Panc1 (cell line): Measurements from ENCODE around the gene CLCN6. TPM values are rescaled to one million over a fixed set of nuclear protein-coding genes. Genes with fewer than 3 reads are reported as not detected.

ENCODE experiments used
- ATAC-seq: fragments of 200-7000 bp; cut with Tn5 transposase; 2 replicates; pipeline ENCODE4 v1.9.1; 2020; ENCODE audit warnings: mild to moderate bottlenecking, moderate library complexity
- BruUV-seq: library from RNA; stranded (reverse); fragments of 400-500 nt; replicated peaks from 2 replicates; lab custom pipeline; 2021; lab: Mats Ljungman, UMichigan
- CTCF ChIA-PET: fragments of 300-600 bp; sonication (Branson Sonifier 250); formaldehyde crosslinking; loops from one replicate; lab custom pipeline; 2022; ENCODE audit warnings: antibody characterized with exemption; lab: Charles Lee
- POLR2A ChIA-PET: fragments of 300-600 bp; sonication (Branson Sonifier 250); formaldehyde crosslinking; loops from one replicate; lab custom pipeline; 2022; ENCODE audit warnings: antibody characterized with exemption; lab: Charles Lee
- DNase-seq: peaks from one replicate; pipeline ENCODE4 v3.0.0-alpha.2; 2010; ENCODE audit warnings: low read depth, low spot score
- H3K27ac ChIP-seq: 2 replicates; pipeline ENCODE4 v1.5.1; 2011; ENCODE audit warnings: mild to moderate bottlenecking, low read length, inconsistent platforms
- H3K27me3 ChIP-seq: fragments of 200-500 bp; sonication (Bioruptor generic); 2 replicates; pipeline ENCODE4 v1.6.0; 2014; ENCODE audit warnings: low read length, inconsistent platforms; ENCODE audit not compliant: control insufficient read depth, insufficient read depth
- H3K36me3 ChIP-seq: fragments of 200-500 bp; sonication (Bioruptor generic); 2 replicates; pipeline ENCODE4 v1.5.1; 2014; ENCODE audit warnings: inconsistent platforms, mild to moderate bottlenecking, low read length, moderate library complexity; ENCODE audit not compliant: control insufficient read depth, insufficient read depth
- H3K4me1 ChIP-seq: 2 replicates; pipeline ENCODE4 v1.5.1; 2011; ENCODE audit warnings: inconsistent platforms, mild to moderate bottlenecking, low read length, moderate library complexity; ENCODE audit not compliant: control insufficient read depth, insufficient read depth
- H3K4me3 ChIP-seq, 2 experiments: 2 replicates each; pipeline ENCODE4 v1.5.1; 2011 to 2012; ENCODE audit warnings: low read depth in 2 of 2, low read length in 2 of 2, mild to moderate bottlenecking in 2 of 2, inconsistent platforms in 1 of 2, moderate library complexity in 1 of 2
- H3K9me3 ChIP-seq: fragments of 200-500 bp; sonication (Bioruptor generic); 2 replicates; pipeline ENCODE4 v1.5.1; 2014; ENCODE audit warnings: low read depth, mild to moderate bottlenecking, inconsistent platforms, low read length, moderate library complexity; ENCODE audit not compliant: control insufficient read depth, insufficient read depth
- POLR2AphosphoS5 ChIP-seq: IDR thresholded peaks from 2 replicates; pipeline ENCODE4 v1.6.1; 2012; ENCODE audit warnings: mild to moderate bottlenecking, low read depth, low read length, moderate library complexity
- REST ChIP-seq, 2 experiments: IDR thresholded peaks; 2 replicates each; pipeline ENCODE4 v1.6.1; 2011 to 2012; ENCODE audit warnings: low read depth in 2 of 2, control low read depth in 1 of 2, low read length in 1 of 2, mild to moderate bottlenecking in 1 of 2, moderate library complexity in 1 of 2; ENCODE audit not compliant: insufficient read depth in 1 of 2
- SIN3A ChIP-seq: IDR thresholded peaks from 2 replicates; pipeline ENCODE4 v1.6.1; 2012; ENCODE audit warnings: low read depth, mild to moderate bottlenecking, low read length, moderate library complexity, borderline replicate concordance; ENCODE audit not compliant: insufficient read depth
- TCF7L2 ChIP-seq: IDR thresholded peaks from 2 replicates; pipeline ENCODE4 v1.6.1; 2011; ENCODE audit warnings: mild to moderate bottlenecking, low read depth, low read length, inconsistent platforms
- in situ Hi-C: cut with HindIII; loops from 2 replicates; pipeline ENCODE4 v1.10.0; 2016; ENCODE audit warnings: low sequenced_read_pairs, low pct_unique_long_range_greater_than_20kb
- intact Hi-C: fragments of 100-400 bp; cut with micrococcal nuclease; formaldehyde crosslinking; loops from one replicate; pipeline ENCODE4 v1.10.0; 2022; ENCODE audit not compliant: unreplicated experiment
- total RNA-seq: library from RNA; stranded (reverse); gene quantifications from one replicate; pipeline ENCODE4 v1.2.1, GENCODE V29; 2021; ENCODE audit not compliant: unreplicated experiment
- TF ChIP-seq, protein P1 (sequence below): fragments of 450-650 bp; IDR thresholded peaks from 2 replicates; pipeline ENCODE4 v1.5.1; 2017; ENCODE audit warnings: mild to moderate bottlenecking

The CLCN6 gene
- total RNA-seq, 1 experiment from 2014 or later = 23.6 TPM

DNA sequence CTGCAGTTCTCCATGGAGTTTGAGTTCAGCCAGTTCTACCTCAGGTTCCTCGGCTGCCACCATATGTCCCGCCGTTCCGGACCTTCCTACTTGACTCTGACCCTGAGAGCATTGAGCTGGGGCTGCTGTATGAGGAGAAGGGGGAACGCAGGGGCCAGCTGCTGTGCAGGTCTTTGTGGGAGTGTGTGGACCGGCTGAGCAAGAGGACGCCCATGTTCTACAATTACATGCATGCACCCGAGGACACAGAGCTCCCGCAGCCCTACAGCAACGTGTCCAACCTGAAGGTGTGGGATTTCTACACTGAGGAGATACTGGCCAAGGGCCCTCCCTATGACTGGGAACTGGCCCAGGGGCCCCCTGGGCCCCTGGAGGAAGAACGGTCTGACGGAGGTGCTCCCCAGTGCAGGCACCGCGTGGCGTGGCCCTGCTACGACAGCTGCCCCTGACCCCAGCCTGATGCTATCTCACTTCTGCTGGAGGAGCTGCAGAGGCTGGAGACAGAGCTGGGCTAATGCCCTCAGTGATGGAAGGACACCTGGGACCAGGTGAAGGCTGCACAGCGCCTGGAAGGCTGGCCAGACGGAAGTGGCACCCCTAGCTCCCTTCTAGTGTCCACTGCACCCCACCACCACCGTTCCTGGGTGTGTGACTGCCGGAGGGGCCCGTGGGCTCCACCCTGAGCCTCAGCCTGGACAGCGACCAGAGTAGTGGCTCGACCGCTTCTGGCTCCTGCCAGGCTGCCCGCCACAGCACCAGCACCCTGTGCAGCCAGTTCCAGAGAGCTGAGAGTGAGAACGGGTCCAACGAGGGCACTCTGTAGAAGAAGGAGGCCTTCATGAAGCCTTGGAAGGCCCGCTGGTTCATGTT, 73.6 kb downstream of the CLCN6 start:
- Histone ChIP-seq H3K36me3 (no peaks in the 10 kb centered on the region), H3K4me3 (no peak overlapping the region), H3K27ac (no peak overlapping the region), H3K9me3 (no peaks in the 10 kb centered on the region), H3K27me3 (no peaks in the 10 kb centered on the region; the same call in 1 of the 2 replicates), H3K4me1 (no peaks in the 10 kb centered on the region)
- no TSS peak for BruUV-seq
- no peak for ATAC-seq
- CTCF ChIA-PET = no interaction called here
- no peak for TF ChIP-seq POLR2AphosphoS5
- TF ChIP-seq SIN3A = no peak
- TF ChIP-seq TCF7L2 = no peak
- TF ChIP-seq, protein P1, sequence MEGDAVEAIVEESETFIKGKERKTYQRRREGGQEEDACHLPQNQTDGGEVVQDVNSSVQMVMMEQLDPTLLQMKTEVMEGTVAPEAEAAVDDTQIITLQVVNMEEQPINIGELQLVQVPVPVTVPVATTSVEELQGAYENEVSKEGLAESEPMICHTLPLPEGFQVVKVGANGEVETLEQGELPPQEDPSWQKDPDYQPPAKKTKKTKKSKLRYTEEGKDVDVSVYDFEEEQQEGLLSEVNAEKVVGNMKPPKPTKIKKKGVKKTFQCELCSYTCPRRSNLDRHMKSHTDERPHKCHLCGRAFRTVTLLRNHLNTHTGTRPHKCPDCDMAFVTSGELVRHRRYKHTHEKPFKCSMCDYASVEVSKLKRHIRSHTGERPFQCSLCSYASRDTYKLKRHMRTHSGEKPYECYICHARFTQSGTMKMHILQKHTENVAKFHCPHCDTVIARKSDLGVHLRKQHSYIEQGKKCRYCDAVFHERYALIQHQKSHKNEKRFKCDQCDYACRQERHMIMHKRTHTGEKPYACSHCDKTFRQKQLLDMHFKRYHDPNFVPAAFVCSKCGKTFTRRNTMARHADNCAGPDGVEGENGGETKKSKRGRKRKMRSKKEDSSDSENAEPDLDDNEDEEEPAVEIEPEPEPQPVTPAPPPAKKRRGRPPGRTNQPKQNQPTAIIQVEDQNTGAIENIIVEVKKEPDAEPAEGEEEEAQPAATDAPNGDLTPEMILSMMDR = no peak
- TF ChIP-seq REST (IDR thresholded peaks at IDR 0.05; ENCODE audit: insufficient read depth in 1 of 2, low read depth in 2 of 2, low read length in 1 of 2) = no peak
- in situ Hi-C loops = no loop called here
- no peak for DNase-seq
- POLR2A ChIA-PET = no interaction called here
- intact Hi-C loops = no loop called here

DNA sequence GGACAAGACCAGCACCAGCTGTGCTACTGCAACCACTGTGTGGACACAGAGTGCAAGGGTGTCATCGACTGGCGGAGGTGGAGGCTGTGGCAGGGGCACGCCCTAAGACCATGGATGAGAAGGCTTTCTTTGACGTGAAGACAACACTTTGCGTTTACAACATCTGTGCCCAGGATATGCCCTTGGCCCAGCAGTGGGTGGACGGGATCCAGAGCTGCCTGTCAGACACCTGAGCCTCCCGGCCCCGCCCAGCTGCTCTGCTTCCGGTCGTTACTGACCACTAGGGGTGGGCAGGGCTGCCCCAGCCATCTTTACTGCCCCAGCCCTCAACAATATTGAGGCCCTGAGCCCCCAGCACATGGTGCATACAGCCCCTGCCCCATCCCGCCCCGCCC, 74.2 kb downstream of the CLCN6 start:
- BruUV-seq = no TSS peak
- intact Hi-C loops = no loop called here
- Histone ChIP-seq H3K27me3 (no peaks in the 10 kb centered on the region; the same call in 1 of the 2 replicates), H3K4me3 (no peak overlapping the region), H3K27ac (no peak overlapping the region), H3K9me3 (no peaks in the 10 kb centered on the region), H3K36me3 (no peaks in the 10 kb centered on the region), H3K4me1 (no peaks in the 10 kb centered on the region)
- in situ Hi-C loops = no loop called here
- no peak for DNase-seq
- TF ChIP-seq POLR2AphosphoS5 = no peak
- no peak for TF ChIP-seq REST (IDR thresholded peaks at IDR 0.05; ENCODE audit: insufficient read depth in 1 of 2, low read depth in 2 of 2, low read length in 1 of 2)
- TF ChIP-seq TCF7L2 = no peak
- TF ChIP-seq SIN3A = no peak
- TF ChIP-seq, protein P1 = no peak
- ChIA-PET POLR2A (no interaction called here), CTCF (no interaction called here)
- ATAC-seq = no peak
